ENCODE data around the gene CEPT1.
A peak's percentile ranks its signal among the peaks of the same experiment; 100 is the strongest.

CEPT1 gene

DNA sequence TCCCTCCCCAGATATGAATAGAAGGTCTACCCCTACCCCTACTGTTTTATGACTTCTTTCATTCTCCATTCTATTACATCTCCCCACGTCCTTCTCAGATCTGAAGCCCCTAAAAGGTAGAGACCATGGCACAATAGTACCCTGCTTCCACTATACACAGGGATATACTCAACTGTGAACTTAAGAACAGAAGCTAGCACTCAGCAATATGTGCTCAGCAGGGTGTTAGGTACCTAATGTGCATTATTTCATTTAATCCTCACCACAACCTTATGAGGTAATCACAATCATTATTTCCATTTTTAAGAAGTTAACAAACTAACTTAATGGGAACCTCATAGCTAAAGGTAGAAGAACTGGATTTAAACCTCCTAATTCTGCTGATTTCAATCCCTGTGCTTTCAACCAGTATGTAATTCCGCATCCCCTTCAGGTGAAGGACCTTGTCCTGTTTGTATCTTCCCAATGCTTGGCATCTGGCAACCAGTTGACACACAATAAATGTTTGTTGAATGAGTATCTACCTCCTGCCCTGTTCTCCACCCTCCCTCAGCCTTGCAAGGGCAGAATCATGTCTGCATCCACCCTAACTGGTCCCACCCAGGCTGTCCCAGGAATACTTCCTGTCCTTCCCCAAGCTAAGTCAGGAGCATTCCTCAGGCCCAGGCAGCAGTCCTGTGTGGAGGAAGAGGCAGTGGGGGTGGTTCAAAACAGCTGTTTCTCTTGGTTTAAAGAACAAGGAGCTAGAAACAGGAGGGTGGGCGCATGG, 53.9 kb downstream of the CEPT1 start:
- DNase-seq, result no peak

DNA sequence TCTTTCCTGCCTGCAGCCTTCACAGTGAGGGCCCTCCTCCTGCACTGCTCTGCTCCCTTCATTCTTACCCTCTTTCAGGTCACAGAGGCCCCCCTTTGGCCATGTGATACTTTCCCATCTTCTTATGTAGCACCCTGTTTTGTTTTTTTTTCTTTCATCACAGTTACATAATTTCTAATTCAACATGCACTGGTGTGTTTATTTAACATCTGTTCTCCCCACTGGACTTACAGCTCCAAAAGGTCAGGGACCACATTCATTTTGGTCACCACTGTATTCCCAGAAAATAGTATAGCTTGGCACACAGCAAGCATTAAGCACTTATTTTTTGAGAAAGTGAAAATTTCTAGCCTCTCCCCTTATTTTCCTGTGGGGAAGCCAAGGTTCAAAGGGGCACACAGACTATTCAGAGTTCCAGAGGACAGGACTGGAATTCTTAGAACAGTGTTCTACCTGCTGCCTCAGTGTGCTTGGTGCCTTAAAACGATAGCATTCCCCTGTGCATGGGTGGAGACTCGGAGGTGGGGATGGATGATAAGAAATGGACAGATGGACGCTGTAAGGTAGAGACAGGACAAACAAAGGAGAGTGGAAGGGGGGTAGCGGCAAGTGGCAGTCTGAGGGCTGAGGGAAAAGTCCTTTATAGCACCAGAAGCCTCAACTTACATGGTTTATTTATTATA, 55.1 kb downstream of the CEPT1 start:
- no peak for DNase-seq

DNA sequence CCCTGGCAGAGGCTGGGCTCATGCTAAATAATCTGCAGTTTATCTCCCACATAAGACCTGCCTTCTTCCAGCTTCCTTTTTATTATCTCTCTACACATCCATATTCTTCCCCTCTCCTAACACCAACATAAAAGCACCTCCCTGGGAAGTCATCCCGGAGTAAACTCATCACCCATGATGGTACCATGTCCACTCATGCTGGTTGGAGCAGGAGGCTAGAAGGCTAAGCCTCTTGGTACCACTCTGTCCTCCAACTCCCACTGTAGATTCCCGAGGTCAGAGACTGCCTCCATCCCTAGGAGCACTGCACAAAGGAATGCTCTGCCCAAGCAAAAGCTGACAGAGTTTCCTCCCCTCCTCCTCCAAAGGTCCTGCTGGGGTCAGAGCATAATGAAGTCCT, 56.2 kb downstream of the CEPT1 start:
- DNase-seq, result no peak

DNA sequence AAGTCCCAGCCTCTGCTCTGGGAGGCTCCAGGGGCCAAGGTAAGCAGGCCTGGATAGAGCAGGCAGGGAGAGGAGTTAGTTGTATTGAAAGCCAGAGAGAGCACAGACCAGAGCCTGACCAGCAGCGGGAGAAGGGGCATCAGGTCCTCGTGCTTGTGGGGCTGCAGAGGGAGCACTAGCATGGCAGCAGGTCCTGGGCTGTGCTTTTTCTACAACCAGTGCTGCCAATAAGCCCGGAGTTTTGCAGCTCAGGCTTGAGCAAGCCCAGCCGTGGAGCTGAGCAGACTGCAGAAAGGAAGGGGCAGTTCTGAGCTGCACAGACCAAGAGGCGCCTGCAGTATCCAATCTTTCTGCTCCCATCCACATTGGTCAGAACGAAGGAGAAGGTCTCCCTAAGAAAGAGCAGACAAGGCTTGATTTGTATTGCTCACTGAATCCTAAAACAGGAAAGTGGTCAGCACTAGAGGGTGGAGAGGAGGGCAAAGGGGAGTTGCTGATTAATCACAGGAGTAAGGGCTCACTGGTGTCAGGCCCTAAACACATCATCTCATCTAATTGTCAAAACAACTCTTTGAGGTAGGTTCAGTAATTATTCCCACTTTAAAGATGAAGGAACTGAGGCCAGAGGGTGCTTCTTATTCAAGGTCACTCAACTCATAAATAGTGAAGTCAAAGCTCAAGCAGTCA, 57.7 kb downstream of the CEPT1 start:
- DNase-seq, result no peak

DNA sequence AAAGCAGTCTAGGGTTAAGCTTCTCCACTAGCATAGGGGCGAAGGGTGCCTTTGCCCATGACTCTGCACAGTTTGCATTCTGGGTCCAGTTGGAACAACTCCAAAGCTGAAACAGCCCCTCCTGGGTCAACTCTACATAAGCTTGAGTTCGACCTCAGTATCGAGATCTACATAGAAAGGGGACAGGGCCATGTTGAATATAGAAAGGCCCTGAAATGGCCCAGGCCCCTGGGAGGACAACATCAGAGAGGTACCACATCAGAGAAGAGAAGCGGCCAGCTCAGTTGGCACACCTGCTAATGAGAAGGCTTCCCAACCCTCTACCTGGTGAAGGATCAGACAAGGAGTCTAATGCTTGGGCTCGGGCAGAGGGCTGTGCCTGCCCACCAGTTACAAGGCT, 58.8 kb downstream of the CEPT1 start:
- DNase-seq, result no peak

DNA sequence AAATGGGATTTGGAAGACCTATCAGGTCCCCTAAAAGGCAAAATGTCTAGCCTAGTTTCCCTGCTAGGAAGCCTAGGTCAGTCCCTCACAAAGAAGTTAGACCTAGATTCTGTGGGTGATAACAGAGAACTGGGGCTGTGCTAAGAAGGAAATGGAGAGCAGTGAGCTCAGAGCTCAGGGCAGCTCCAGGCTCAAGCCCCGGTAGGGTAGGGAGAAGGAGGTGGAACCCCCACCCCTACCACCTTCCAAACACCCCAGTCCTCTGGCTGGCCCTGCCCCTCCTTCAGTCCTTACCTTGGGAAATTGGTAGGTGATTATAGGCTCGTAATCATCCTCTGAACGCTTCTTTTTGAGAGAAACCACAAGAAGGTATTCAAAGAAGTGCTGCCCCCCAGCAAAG, 59.3 kb downstream of the CEPT1 start:
- no peak for DNase-seq

DNA sequence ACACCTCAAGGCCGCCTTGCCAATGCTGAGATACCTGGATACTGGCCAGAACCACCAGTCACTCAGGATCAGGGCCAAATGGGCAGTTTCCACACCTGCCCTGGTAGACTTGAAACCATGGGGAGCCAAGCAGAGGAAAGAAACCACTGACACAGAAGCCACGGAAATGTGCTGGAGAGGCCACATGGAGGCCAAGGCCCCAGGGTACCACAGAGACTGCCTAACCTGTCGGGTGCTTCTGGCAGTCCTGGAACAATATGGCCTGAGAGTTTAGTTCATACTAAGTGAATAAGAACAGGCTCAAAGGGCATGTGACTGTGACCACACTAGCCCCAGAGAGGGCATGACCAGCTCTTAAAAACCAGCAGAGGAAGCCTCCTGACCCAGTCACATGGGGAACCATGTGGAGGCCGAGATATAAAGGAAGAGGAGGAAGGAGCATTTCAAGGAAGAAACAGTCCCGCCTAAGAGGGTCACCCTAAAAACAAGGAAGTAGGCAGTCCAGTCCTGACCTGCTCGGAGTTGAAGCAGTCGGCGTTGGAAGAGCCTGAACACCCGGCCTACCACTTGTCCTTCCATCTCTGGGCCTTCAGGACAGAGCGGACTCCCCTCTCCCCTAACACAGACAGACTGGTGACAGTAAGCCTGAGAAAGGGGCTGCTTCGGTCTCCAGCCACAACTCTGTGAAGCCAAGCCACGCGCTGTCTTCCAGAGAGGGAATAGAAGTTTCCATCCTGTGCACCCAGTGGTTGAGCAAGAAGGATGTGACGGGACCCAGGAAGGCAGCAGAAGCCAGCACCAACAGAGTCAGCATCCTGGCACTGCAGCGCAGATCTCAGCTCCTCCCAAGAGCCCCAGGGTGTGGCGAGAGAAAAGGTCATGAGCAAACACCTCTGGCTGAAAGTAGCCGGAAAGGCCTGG, 60.1 kb downstream of the CEPT1 start, which contains the start of gene DENND2D:
TSS of gene DENND2D (minus strand) at position 766 of the 921 bp plus-strand sequence. CDS start at position 579, 187 bp downstream.
- no peak for DNase-seq

DNA sequence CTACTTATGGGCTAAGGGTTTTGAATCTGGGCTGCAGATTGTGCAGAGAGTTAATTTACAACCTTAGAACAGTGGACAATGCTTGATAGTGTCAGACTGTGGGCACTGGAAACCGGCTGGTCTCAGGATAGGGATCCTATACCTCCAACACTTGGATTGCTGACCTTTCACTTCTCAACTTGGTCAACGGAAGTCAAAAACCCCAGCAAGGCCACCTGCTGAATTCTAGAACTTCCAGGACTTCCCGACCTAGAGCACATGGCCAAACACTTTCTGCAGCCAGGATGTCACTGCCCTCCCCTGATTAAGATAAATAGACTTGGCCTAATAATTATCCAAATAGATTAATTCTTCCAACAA, 60.8 kb downstream of the CEPT1 start:
- DNase-seq, result no peak

DNA sequence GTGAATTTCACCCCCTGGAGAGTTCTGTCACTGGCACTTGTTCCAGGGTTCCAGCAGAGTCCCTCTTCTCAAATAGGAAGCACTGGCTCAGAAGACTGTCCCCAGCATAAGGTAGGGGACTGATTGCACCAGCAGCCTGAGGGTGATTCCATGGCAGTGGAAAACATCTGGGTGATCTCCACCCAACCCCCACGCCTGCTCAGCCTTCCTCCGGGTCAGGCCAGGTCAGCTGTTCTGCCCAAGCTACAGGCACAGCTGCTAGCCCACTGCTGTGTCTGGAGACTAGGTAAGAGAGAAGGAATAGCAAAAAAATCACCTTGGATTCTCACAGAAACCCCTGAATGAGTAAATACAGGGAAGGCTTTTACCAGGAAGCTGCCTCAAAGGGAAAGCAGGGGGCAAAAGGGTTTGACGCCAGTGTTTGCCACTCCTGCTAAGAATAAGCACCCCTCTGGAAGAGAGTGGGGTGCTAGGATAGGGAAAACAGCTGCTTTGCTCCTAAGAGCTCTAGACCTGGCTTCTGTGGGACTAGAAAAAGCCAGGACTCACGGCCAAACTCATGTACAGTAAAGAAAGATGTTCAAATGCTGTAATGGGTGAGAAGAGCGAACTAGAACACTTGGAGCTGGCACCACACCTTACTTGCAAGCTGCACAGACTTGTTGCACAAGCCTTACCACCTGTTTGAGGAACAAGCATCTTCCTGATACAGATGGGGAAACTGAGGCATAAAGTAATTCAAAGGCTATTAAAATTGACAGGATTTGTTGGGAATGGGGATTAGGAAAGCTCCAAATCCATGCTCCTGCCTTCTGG, 61.5 kb downstream of the CEPT1 start:
- no peak for DNase-seq

DNA sequence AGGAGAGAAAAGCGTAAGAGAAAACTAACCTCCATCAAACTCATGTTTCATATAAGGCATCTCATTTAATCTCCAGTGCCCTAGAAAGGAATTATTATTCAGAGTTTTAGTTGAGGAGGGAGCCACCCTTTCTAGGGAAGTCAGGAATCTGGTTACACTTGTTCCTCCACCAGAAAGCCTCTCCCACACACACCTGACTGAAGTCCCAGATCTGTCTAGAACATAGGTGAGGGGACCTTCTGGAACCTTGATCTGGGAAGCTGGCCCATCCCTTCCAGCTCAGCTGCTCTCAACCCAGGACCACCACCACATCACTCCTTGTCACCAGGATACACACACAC, 62.3 kb downstream of the CEPT1 start:
- DNase-seq, result no peak

DNA sequence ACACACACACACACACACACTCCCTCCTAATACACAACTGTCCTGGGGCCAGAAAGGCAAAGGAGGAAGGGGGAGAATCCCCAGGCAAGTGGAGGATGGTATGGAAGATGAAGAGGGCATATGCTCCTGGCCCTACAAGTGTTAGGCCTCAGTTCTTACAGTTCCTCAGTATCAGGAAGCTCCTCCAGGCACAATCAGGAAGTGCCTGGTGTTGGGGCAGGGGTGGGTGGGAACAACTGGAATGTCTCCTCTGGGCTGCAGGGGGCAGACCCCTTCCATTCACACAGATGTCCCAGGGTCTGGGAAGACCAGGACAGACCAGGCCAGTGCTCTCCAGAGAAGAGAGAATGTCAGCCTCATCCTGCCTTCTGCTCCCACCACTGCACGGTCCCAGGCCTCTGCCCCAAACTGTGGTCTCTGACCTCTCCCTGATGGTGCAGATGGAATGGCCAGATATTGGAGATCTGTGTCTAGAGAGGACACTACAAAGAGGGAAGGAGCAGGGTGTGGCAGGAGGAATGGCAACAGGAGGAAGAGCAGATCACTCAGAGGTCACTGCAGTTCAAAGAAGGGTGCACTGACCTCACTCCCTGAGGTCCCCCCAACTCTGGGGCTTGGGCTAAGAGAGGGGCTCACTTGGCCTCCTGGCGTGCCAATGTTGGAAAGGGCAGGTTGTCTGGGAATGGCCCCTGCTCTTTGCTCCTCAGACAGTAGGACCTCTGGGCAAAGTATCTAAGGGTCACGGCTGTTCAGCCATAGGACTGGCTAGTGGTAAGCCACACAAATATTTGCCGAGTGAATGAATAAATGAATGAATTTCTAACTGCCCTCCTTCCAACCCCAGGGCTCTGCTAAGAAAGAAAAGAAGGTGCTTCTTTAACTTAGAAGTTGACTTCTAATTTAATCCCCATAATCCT, 62.9 kb downstream of the CEPT1 start:
- no peak for DNase-seq

DNA sequence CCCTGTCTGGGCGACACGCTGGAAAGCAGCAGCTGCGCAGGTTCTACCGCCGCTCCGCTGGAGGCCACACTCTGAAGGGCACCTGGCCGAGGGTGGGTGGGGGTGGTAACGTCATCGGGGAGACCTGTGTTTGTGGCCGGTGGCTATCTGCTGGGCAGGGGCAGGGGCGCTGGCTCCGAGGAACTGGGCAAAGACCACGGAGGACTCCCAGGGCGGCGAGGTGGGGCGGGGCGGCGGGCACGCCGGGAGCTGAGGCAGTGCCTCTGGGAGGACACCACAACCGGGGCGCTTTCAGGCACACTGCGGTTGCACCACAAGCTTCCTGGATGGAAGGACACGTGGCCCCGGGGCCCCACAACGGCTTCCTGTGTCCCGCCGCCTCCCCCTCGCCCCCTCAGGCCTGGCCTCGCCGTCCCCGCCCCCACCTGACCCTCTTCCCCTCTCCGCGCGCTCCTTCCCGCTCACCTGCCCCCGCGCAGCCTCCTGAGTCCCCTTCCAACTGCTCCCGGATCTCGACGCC, 63.7 kb downstream of the CEPT1 start:
- DNase-seq, result peak; percentile 62

DNA sequence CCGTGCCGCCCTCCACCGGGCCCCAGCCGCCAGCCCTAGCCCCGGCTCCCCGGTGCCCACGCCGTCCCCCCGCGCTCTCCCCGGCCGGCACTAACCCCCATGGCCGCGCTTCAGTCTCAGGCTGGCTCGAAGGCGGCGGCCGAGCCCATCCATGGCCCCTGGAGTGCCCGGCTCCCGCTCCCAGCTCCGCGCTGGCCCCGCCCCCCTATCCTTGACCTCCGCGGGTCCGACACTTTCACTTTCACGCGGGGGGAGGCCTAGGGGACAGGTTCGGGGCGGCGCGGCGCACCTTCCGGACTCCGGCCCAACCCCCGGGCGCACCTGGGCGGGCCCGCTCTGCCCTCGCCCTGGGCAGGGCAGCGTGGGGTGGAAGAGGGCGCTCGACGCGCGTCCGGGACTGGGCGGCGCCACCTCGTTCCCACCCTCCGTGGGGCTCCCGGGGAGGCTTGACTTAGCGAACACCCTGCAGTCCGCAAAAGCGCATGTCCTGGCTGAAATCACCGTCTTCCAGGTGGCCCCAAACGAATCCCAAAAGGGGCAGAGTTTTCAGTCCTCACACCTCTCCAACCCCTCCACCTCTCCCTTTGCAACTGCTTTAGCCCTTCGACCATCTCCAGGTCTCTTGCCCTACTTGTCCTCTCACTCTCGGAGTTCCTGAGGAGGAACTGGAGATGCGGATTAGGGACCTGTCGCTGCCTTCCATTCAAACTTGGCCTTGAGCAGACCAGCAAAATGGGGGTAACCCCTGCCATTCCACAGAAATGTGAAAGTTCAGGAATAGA, 64.4 kb downstream of the CEPT1 start:
- peak; percentile 16 for DNase-seq

DNA sequence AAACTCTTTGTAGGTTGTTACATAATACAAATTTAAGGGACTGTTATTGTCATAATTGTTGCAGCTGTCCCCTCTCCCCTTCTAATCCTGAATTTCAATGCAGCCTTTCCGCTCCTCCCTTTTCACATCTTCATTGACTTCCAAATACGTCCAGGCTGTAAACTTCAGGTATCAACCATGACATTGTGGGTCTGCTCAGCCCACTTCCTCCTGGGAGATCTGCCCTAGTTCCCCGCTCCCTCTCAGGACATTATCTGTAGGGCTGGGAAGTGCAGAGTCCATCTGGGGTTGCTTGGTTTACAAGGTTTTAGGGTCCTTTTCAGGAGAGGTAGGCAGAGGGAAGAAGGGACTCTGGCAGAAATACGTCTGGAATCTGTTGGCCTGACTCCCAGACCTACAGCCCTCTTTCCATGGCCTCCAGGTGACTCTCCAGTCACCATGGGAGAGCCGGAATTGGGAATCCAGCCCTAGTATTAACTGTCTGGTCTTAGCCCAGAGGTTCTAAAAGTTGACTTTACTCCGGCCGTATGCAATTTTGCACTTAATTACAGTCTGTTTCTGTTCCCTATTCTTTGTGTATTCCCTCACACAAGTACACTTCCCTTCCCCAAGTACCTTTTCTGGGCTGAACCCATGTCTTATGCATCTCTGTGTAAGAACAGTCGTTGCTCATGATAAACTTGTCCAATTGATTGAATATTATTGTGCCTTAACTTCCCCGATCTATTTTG, 65.1 kb downstream of the CEPT1 start:
- DNase-seq, result no peak

DNA sequence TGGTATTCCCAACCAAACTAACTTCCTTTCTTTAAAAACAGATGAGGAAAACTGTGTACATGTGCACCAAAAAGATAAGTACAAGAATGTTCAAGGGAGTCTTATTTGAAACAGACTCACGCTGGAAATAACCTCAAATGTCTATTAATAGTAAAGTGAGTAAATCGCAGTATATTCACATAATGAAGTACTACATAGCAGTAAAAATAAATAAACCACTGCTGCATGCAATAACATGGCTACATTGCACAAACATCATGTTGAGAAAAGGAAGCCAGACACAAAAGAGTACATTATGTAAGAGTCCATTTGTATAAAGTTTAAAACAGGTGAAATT, 65.7 kb downstream of the CEPT1 start:
- no peak for DNase-seq

DNA sequence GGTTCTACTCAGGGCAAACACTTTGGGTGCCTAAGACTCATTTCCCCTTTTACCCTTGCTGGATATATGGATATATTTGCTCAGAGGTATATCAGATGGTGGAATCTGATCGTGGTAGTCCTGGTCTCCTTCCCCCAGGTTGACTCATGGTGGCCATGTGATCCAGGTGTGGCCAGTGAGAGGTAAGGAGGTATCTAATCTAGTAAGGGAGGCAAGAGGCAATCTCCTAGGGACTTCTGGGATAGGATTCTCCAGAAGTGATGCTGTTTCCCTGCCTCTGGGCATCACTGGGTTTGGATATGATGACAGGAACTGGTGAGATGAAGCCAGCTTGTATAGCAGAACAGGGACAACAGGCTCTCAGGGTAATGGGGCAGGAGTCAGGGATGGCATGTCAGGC, 68.9 kb downstream of the CEPT1 start:
- DNase-seq, result no peak

DNA sequence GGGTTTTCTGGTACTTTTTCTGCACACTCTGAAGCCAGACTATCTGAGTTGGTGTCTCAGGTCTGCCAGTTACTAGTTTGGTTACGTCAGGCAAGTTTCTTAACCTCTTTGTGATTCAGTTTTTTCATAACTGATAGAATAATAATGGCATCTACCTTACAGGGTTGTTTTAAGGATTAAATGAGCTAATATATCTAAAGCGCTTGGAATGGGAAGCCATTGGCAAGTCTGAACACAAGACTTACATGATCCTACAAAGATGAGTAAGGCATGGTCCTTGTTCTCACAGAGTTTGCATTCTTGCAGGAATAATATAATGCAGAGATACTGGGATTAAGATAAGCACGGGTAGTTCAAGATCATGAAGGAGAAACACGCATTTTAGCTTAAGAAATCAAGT, 69.6 kb downstream of the CEPT1 start:
- DNase-seq, result no peak

DNA sequence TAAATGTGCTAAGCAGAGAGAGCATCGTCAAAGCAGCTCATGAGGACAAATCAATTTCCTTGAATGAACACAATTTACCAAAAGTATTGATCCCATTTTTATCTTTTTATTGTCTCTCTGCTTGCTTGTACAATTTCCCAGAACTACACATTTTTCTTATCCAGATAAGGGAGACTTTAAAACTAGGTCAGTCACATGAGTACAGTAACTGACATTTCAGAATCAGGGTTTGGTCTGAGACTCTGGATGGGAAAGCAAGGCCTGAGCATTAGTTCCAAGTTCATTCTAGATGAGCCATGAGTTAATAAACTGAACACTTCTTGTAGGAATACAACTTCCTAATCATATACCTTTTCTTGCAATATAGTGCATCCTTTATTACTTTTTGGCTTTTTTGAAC, 71.9 kb downstream of the CEPT1 start:
- DNase-seq, result no peak

DNA sequence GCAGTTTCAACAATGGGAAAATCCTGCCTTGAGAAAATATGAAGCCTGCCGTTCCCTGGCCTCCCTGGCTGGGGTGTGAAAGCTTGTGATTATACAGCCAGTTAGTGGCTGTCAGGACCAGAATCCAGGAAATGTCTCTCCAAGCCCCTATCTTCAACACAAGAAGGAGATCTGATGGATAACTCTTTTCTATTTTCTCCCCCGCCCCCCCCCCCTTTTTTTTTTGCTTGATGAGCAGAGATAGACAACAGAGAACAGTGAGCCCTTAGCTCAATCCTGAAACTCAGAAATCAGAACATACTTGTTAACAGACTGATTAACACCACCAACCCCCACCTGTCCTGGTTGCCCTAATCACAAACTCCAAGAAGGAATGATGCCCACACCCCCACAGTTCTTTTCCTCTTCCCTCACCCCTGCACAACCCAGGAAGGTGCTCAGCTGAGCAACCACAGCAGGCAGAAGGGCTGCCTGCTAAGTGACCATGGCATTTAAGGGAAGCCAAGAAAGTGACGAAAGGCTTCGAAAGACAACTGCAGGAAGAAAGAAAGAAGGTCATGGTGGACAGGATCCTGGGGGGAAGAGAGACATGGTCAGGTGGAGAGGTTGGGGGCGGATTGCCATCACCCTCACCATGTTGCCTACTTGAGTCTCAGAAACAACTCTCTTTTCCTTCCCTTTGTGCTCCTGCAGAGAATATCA, 72.8 kb downstream of the CEPT1 start:
- DNase-seq, result no peak

Measured in DMS79 treated with DMSO at 0.1 percent for 48 hours (cell line).